ENCODE data around the gene H6PD.

H6PD gene

DNA sequence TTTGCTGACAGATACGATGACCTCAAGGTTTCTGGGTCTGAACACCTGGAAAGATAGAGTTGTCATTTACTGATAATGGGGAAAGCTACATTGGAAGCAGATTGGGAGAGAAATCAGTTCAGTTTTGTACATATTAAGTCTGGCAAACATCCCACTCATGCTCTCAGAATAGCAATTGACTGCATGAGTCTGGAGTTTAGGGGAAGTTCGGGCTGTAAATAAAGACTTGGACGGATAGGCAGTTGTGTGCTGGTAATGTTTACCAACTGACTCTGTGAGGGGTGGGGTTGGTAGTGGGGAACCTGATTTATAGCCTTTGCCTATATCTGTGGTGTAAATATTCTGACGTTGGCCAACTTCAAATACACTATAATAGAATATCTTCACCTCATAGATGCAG lies 4.0 kb downstream of the H6PD start:
- no peak for DNase-seq

- DNase-seq: no peak
Observed at GRCh38 chr1:9239622-9240401, 5.2 kb downstream of the H6PD start.

DNA sequence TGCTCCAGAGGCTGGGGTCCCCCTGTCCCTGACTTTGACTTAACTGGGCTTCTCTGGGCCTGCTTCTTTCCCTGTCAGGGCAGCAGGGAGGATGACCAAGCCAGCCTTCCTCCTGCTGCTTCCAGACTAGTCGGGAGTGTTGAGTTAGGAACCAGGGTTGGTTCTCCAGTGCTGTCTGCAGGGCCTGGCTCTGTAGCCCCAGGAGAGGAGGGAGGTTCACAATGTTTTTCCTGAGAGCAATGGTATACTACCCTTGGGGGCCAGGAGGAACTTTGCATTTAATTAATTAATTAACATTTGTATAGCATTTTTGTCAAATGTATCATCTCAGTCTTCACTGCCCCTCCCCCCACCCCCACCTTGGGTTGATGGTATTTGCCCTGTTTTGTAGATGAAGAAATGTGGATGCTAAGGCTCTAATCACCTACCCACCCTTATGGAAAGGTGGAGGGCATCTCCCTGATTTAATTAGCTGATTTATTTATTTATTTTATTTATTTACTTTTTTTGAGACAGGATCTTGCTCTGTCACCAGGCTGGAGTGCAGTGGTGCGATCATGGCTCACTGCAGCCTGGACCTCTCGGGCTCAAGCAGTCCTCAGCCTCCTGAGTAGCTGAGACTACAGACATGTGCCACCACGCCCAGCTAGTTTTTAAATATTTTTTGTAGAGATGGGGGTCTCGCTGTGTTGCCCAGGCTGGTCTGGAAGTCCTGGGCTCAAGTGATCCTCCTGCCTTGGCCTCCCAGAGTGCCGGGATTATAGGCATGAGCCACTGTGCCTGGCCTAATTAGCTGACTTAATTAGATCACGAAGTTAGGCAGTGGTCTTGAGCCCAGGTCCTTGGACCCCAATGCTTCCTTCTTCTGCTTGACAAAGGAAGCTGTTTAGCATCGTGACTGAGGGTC lies 6.6 kb downstream of the H6PD start:
- no peak for DNase-seq

GRCh38 chr1:9241891-9242290 lies 7.3 kb downstream of the H6PD start:
- no peak for DNase-seq

- peak; percentile 23 for DNase-seq
Observed at GRCh38 chr1:9242338-9242969, 7.9 kb downstream of the H6PD start.

DNA sequence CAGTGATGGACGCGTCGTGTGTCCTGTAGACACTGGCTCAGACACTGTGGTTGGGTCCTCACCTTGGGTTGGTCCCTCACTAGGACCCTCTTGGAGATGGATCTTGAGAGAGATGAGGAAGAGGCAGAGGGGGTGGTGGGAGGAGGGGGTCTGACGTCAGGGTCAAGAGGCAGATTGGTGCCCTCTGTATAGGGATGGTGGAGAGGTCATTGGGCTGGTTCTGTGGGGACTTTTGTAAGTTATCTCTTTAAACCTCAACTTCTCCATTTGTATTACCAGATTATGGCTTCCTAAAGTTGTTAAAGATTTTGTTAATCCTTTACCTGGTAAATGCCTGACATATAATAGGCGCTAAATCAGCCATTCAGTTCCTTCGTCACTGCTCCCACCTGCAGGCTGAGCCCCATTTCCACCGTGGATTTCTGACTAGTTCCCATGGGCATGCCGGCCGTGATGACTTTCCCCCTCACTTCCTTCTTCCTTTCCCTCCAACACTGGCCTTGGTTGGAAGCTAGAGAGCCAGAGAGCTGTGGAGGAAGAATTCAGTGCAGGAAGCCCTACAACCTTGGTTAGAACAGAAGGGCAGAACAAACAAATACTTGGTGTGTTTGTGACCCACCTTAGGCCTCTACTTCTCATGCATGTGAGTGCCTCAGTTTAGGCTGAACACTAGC lies 8.6 kb downstream of the H6PD start:
- DNase-seq: no peak

- DNase-seq: no peak
Observed at GRCh38 chr1:9244501-9245229, 10.1 kb downstream of the H6PD start.

DNA sequence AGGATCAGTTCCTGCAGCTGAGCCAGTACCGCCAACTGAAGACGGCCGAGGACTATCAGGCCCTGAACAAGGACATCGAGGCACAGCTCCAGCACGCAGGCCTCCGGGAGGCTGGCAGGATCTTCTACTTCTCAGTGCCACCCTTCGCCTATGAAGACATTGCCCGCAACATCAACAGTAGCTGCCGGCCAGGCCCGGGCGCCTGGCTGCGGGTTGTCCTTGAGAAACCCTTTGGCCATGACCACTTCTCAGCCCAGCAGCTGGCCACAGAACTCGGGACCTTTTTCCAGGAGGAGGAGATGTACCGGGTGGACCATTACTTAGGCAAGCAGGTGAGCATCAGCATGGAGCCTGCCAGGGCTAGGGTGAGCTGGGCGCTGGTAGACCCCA lies 10.7 kb downstream of the H6PD start:
- DNase-seq: no peak

DNA sequence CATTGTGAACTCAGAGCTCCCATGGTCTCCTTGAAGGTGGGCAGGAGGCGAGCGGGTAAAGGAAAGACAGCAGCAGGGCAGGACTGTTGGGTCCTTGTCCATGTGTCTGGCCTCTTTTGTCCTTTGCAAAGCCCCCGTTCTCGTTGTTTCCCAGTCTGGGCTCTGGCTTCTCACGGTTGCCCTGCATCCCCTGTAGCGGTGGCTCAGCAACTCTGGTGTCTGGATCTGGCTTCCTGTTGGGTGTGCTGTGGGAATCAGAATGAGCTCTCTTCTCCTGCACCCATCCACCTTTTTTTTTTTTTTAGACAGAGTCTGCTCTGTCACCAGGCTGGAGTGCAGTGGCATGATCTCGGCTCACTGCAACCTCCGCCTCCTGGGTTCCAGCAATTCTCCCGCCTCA lies 11.1 kb downstream of the H6PD start:
- no peak for DNase-seq

DNA sequence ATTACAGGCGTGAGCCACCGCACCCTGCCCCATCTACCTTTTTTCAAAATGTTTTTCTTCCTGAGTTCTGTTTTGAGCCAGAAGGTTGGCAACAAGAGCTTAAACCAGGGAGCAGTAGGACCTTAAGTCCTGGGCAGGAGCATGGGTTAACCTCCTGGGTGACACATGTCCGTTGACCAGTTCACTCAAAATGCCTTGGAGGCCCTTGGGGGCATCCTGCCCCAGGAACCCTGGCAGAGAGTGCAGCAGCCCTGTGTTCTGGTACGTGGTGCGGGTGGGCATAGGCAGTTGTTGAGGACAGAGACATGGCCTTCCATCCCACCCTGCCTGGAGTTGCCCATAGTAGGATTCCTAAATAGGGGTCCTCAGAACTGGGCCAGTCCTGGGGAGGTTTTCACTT lies 11.6 kb downstream of the H6PD start:
- no peak for DNase-seq

DNA sequence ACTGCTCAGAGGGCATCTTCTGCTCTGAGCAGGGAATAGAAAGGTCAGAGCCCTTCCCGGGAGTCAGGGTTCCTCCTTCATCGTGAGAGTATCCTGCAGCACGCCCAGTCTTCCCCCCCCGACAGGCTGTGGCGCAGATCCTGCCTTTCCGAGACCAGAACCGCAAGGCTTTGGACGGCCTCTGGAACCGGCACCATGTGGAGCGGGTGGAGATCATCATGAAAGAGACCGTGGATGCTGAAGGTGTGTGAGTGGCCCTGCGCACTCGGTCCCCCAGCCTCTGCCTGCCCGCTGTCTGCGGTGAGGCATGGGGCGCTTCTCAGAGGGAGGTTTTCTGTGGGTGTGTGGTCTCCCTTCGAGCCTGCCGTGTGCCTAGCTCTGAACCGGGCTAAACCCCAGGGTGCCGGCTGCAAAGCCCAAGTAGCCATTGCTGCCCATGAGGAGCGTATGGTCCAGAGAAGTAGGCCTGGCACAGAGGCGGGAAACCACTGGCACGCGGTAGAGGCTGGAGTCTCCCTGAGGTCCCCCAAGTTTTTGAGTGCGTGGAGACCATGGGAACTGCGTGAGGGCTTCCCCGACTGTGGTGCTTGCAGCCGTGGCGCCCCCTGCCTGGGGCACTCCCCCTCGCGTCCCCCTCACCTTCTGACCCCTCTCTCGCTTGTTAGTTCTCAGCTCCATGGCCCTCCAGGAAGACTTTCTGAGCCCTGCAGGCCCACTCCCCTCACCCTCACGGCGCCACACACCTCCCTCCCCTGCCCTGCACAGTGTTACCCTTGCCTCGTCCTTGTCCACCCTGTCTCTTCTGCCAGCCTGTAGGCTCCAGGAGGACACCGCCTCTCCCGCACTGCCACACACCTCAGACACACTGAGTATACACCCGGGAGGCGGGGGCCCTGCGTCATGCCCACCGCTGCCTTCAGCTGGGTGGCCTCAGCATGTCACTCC lies 12.5 kb downstream of the H6PD start:
- no peak for DNase-seq

DNA sequence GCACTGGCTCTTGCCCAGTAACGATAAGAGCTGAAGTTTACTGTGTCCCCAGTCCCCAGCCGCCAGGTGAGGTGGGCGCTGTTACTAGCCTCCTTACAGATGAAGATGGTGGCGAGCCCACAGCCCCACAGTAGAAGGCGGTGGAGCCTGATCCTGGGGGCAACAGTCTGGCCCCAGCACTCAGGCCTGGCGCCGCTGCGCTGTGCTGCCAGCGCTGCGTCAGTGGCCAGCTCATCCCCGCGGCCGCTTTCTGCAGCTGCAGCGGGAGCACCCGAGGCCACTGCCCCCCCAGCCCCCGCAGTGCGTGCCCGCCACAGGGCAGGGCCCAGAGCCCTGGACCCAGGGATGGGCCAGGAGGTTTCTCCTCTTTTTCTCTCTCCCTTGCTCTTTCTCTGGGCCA lies 13.3 kb downstream of the H6PD start:
- no peak for DNase-seq

- no peak for DNase-seq
Observed at GRCh38 chr1:9248341-9249262, 14.0 kb downstream of the H6PD start.

DNA sequence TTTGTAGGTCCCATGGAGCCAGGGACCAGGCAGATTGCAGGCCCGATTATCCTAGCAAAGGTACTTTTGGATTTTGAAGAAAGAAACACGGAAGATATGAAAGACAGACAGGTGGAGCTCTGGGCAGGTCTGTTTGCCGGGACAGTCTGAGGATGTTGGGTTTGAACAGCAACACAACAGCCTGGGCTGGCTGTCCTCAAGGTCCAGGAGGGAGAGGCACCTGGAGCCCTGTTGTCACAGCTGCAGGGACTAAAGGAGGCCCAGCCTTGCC lies 14.6 kb downstream of the H6PD start:
- DNase-seq: no peak

- peak; percentile 47 for DNase-seq
Observed at GRCh38 chr1:9249534-9250410, 15.2 kb downstream of the H6PD start.

DNA sequence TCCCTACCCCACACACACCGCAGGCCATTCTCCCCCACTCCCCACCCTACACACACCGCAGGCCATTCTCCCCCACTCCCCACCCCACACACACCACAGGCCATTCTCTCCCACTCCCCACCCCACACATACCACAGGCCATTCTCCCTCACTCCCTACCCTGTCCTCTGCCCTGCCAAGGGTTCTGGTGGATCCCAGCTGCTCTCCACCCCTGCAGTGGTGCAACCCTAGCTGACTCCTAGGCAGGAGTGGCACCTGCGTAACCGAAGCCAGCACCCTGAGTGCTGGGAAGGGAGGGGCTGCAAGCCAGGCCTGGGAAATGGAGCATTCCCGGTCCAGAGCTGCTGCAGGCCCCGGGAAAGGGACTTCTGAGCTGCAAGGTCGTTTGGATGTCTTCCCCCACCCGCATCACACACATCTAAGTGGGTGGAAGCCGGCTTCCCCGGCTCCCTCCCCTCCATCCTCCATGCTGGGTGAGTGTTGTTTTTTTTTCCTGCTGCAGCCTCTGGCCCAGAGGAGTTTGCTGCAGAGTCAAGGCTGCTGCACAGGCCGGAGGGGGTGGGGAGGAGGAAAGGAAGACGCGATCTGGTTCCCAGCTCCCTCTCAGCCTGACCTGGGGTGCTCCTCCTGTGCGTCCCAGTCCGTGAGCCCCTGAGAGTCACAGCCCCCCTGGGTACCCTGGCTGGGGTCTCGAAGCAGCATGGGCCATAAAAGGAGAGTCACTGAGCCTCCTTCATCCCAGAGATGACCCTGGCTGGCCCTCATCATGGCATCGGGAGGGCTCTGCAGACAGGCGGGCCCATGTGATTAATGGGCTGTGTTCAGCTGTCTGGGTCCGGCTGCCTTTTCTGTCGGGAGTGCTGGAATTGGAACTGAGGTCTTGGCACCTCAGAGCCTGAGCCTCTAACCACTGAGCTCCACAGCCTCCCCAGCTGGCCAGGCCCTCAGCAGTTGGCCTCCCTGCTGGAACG lies 16.1 kb downstream of the H6PD start:
- DNase-seq: peak; percentile 58

DNA sequence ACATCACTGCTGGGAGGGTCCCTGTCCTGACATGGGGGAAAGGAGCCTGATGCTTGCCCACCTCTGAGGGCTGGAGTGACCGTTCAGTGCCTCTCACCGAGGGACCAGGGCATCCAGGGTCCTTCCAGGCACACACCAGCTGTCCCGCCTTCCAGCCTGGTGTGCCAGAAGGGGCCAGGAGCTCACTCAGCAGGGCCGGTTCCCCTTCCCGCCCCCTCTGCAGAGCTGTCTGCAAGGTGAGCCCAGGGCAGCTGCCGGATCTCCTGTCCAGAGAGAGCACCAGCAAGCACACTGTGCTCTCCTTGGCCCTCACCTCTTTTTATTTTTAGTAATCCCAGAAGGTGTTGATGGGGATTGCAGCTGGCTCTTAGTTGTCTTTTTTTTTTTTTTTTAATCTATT lies 16.9 kb downstream of the H6PD start:
- no peak for DNase-seq

DNA sequence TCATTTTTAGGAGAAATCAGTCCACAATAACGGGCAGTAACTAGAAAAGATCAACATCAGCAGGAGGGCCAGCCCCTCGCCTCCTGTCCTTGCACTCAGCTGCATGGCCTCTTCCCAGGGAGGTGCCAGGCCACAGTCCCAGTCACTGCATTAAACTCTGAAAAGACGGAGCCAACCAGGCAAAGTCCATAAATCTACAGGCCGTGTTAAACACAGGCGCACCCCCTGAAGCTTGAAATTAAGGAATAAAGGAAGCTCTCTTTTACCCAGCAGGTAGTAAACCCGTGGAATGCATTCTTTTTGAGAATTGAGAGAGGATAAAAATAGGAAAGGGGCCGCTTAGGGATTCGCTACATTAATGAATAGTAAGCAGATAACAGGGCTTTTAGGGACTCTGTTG lies 18.4 kb downstream of the H6PD start:
- no peak for DNase-seq
